Measurements from ENCODE around the gene IFITM2.
A peak's percentile ranks its signal among the peaks of the same experiment; 100 is the strongest.

The IFITM2 gene

DNA sequence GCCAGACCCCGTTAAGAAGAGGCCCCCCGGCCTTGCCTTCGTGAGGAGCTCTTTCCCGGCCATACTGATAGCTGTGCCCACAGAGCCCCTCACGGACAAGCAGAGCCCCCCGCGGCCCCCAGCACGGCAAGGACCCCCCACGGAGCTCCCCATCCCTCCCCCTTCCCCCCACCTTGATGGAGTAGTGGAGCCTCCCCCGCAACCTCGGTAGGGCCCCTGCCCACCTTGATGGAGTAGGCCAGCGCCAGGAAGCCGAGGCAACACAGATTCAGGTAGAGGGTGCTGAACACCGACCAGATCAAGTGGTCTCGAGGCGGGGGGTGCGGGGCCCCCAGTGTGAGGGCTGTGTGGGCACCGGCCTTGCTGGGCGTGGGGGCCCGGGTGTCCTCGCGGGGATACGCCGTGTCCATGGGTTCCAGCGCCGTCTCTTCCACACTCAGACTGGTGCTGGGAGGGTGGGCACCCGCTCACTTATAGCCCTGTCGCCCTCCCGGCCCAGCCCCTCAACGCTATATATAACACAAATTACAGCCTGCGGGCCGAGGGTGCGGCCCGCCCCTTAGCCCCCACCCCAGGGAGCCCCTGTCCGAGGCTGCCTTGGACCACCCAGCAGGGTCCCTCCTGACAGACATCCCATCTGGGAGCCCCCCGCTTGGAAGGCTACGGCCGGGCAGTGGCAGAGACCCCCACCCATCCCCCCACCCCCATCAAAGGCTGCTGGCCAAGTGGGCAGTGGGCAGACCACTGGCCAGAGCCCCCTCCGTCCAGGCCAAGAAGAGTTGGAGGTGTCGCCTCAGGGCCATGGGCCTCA lies 8.3 kb upstream of the IFITM2 start, which contains the start of gene IFITM5:
TSS of gene IFITM5 (minus strand) at position 446 of the 811 bp plus-strand sequence. CDS start at position 410, 36 bp downstream.
- Histone ChIP-seq H3K36me3 (ENCODE audit: insufficient read depth, low read length) (no peaks in the 10 kb centered on the region), H3K4me1 (ENCODE audit: insufficient read depth, low read length, poor library complexity, severe bottlenecking) (peaks cover 15% of the 10 kb centered on the region), H2AFZ (ENCODE audit: low read length) (no peak within 1 kb of the TSS), H3K27me3 (ENCODE audit: insufficient read depth, low read length, poor library complexity, severe bottlenecking) (no peaks in the 10 kb centered on the region), H3K9me3 (ENCODE audit: insufficient read depth, low read depth, low read length) (no peaks in the 10 kb centered on the region), H3K4me3 (ENCODE audit: low read length, poor library complexity, severe bottlenecking) (no peak within 1 kb of the TSS), H3K79me2 (ENCODE audit: insufficient read depth, low read length) (no peaks in the 10 kb centered on the region), H3K4me2 (ENCODE audit: low read depth, low read length, poor library complexity, severe bottlenecking) (peak within 1 kb of the TSS; percentile 49), H3F3A (ENCODE audit: low read depth) (no peaks in the 10 kb centered on the region), H3K9ac (ENCODE audit: low read depth, low read length, poor library complexity, severe bottlenecking) (peak within 1 kb of the TSS; percentile 48), H4K20me1 (ENCODE audit: insufficient read depth, low read length, poor library complexity, severe bottlenecking) (no peaks in the 10 kb centered on the region), H3K9me2 (replicated peaks; ENCODE audit: low read depth, low read length) (no peaks in the 10 kb centered on the region)
- no peak for TF ChIP-seq EZH2phosphoT487 (IDR thresholded peaks at IDR 0.05; ENCODE audit: borderline replicate concordance)
- TF ChIP-seq, protein P1, sequence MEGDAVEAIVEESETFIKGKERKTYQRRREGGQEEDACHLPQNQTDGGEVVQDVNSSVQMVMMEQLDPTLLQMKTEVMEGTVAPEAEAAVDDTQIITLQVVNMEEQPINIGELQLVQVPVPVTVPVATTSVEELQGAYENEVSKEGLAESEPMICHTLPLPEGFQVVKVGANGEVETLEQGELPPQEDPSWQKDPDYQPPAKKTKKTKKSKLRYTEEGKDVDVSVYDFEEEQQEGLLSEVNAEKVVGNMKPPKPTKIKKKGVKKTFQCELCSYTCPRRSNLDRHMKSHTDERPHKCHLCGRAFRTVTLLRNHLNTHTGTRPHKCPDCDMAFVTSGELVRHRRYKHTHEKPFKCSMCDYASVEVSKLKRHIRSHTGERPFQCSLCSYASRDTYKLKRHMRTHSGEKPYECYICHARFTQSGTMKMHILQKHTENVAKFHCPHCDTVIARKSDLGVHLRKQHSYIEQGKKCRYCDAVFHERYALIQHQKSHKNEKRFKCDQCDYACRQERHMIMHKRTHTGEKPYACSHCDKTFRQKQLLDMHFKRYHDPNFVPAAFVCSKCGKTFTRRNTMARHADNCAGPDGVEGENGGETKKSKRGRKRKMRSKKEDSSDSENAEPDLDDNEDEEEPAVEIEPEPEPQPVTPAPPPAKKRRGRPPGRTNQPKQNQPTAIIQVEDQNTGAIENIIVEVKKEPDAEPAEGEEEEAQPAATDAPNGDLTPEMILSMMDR (conservative IDR thresholded peaks at IDR 0.05; ENCODE audit: low read length) = no peak

DNA sequence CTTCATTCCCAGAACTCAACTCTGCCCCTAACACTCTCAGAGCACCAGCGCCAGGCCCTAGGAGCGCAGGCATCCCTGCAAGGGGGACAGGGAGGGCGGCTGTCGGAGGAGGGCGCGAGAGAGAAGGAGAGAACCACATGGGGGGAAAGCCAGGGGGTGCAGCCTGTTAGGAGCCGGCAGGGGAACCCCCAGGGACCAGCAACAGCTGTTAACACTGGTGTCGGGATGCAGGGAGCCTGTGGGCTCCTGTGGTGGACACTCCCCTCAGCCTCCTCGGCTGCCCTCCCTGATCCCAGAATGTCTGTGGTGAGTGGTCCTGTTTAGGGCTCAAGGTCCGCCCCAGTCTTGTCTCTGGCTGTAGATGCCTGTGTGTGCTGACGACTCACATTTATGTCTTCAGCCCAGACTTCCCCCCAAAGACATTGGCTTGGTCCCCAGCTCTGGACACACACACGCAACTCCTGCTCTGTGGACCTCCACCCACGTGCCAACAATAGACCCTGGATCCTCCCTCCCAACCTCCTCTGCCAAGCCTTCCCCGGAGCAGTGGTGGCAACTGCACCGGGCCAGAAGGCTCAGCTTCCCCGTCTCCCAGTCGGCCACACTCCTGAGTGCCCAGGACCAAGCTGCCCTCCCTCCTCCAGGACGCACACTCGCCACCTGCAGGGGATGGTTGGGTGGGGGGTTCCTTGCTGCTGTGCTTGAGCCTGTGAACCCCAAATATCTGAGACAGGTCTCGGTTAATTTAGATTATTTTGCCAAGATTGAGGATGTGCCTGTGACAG lies 7.5 kb upstream of the IFITM2 start:
- H2AFZ ChIP-seq (ENCODE audit: low read length) = no peak overlapping the region
- no peak overlapping the region for H3K4me2 ChIP-seq (ENCODE audit: low read depth, low read length, poor library complexity, severe bottlenecking)
- no peaks in the 10 kb centered on the region for H3K79me2 ChIP-seq (ENCODE audit: insufficient read depth, low read length)

DNA sequence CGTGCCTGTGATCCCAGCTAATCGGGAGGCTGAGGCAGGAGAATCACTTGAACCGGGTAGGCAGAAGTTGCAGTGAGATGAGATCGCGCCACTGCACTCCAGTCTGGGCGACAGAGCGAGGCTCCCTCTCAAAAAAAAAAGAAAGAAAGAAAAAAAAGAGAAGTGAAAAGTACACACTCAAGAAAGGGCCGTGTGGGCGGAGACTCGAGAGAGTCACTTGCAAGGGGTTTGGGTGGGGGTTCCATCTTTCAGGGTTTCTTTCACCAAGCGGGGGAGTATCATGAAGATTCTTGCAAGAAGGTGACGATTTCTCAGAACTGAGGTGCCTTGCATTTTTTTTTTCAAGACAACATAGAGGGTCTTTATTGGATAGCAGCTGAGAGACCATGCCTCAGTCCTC lies 4.3 kb upstream of the IFITM2 start:
- Histone ChIP-seq H3K9me3 (ENCODE audit: insufficient read depth, low read depth, low read length) (no peaks in the 10 kb centered on the region), H3F3A (ENCODE audit: low read depth) (peaks cover 4% of the 10 kb centered on the region; the same call in 1 of the 2 replicates), H3K27me3 (ENCODE audit: insufficient read depth, low read length, poor library complexity, severe bottlenecking) (no peaks in the 10 kb centered on the region), H2AFZ (ENCODE audit: low read length) (no peak overlapping the region), H3K4me1 (ENCODE audit: insufficient read depth, low read length, poor library complexity, severe bottlenecking) (peaks cover 32% of the 10 kb centered on the region), H4K20me1 (ENCODE audit: insufficient read depth, low read length, poor library complexity, severe bottlenecking) (no peaks in the 10 kb centered on the region), H3K4me2 (ENCODE audit: low read depth, low read length, poor library complexity, severe bottlenecking) (no peak overlapping the region), H3K4me3 (ENCODE audit: low read length, poor library complexity, severe bottlenecking) (no peak overlapping the region), H3K79me2 (ENCODE audit: insufficient read depth, low read length) (peaks cover 27% of the 10 kb centered on the region; the same call in 1 of the 2 replicates), H3K36me3 (ENCODE audit: insufficient read depth, low read length) (no peaks in the 10 kb centered on the region), H3K9me2 (replicated peaks; ENCODE audit: low read depth, low read length) (no peaks in the 10 kb centered on the region), H3K9ac (ENCODE audit: low read depth, low read length, poor library complexity, severe bottlenecking) (no peak overlapping the region)
- TF ChIP-seq, protein P1 (conservative IDR thresholded peaks at IDR 0.05; ENCODE audit: low read length) = no peak
- TF ChIP-seq EZH2phosphoT487 (IDR thresholded peaks at IDR 0.05; ENCODE audit: borderline replicate concordance) = no peak

More for the DNA sequence above, 7.5 kb upstream of the IFITM2 start:
- Histone ChIP-seq H4K20me1 (ENCODE audit: insufficient read depth, low read length, poor library complexity, severe bottlenecking) (no peaks in the 10 kb centered on the region), H3K9me2 (replicated peaks; ENCODE audit: low read depth, low read length) (no peaks in the 10 kb centered on the region), H3K36me3 (ENCODE audit: insufficient read depth, low read length) (no peaks in the 10 kb centered on the region), H3F3A (ENCODE audit: low read depth) (no peaks in the 10 kb centered on the region), H3K9me3 (ENCODE audit: insufficient read depth, low read depth, low read length) (no peaks in the 10 kb centered on the region), H3K9ac (ENCODE audit: low read depth, low read length, poor library complexity, severe bottlenecking) (no peak overlapping the region), H3K27me3 (ENCODE audit: insufficient read depth, low read length, poor library complexity, severe bottlenecking) (no peaks in the 10 kb centered on the region), H3K4me3 (ENCODE audit: low read length, poor library complexity, severe bottlenecking) (no peak overlapping the region), H3K4me1 (ENCODE audit: insufficient read depth, low read length, poor library complexity, severe bottlenecking) (peaks cover 17% of the 10 kb centered on the region)
- TF ChIP-seq, protein P1 (conservative IDR thresholded peaks at IDR 0.05; ENCODE audit: low read length) = peak; percentile 48
- no peak for TF ChIP-seq EZH2phosphoT487 (IDR thresholded peaks at IDR 0.05; ENCODE audit: borderline replicate concordance)
